ENCODE measurements around the gene OR2AK2. TPM values are rescaled to one million over a fixed set of nuclear protein-coding genes. Genes with fewer than 3 reads are reported as not detected.

Gene OR2AK2
- total and polyA plus RNA-seq, 2 of the 8 experiments (the other 6 are each of a cell fraction or from before 2014, with no cell fraction given), result not detected

- Histone ChIP-seq H2BK15ac (ENCODE audit: low read length) (no peak overlapping the region), H3K23ac (ENCODE audit: insufficient read length) (no peak overlapping the region), H2BK20ac (ENCODE audit: low read length) (no peak overlapping the region), H3K4me3 (ENCODE audit: extremely low read depth in 1 of 4, insufficient read depth in 2 of 4, low read depth in 3 of 4, low read length in 4 of 4) (no peak overlapping the region), H2BK12ac (ENCODE audit: low read depth, low read length) (no peak overlapping the region), H3K79me2 (ENCODE audit: control insufficient read depth in 1 of 2, insufficient read depth in 2 of 2, low read length in 2 of 2) (no peaks in the 10 kb centered on the region), H4K8ac (ENCODE audit: extremely low read depth, insufficient read depth, low read length) (no peak overlapping the region), H3K79me1 (ENCODE audit: low read depth, low read length) (no peaks in the 10 kb centered on the region), H4K91ac (replicated peaks; ENCODE audit: insufficient read length, low read length) (no peak overlapping the region), H3K14ac (ENCODE audit: insufficient read length) (no peak overlapping the region), H3K9me3 (ENCODE audit: insufficient read depth in 2 of 2, low read depth in 1 of 2, low read length in 1 of 2) (peaks cover 36 to 46% of the 10 kb centered on the region in 2 experiments), H3K18ac (ENCODE audit: extremely low read depth, low read length) (no peak overlapping the region), H4K20me1 (replicated peaks in 1 of 2; ENCODE audit: control insufficient read depth in 1 of 2, insufficient read depth in 2 of 2, low read length in 2 of 2) (no peaks in the 10 kb centered on the region), H3K4me2 (ENCODE audit: insufficient read depth in 1 of 2, low read depth in 2 of 2, low read length in 2 of 2) (no peak overlapping the region), H2AFZ (ENCODE audit: low read length) (no peak overlapping the region), H3K56ac (replicated peaks; ENCODE audit: insufficient read length, low read depth, low read length) (no peak overlapping the region), H2BK5ac (ENCODE audit: low read depth, low read length) (no peak overlapping the region), H2BK120ac (replicated peaks; ENCODE audit: low read depth, low read length) (no peak overlapping the region), H3K23me2 (ENCODE audit: low read depth, low read length) (no peaks in the 10 kb centered on the region), H4K5ac (ENCODE audit: insufficient read length, low read depth, low read length) (no peak overlapping the region), H3K4me1 (replicated peaks in 1 of 4; ENCODE audit: control insufficient read depth in 3 of 4, insufficient read depth in 4 of 4, low read length in 3 of 4) (no peaks in the 10 kb centered on the region), H3K4ac (replicated peaks; ENCODE audit: insufficient read length, low read depth, low read length) (no peak overlapping the region), H2AK5ac (ENCODE audit: low read depth, low read length) (no peak overlapping the region), H3K27me3 (replicated peaks in 1 of 4; ENCODE audit: control insufficient read depth in 3 of 4, extremely low read depth in 1 of 4, insufficient read depth in 3 of 4, low read length in 3 of 4) (no peaks in the 10 kb centered on the region), H3K27ac (ENCODE audit: low read depth, low read length) (no peak overlapping the region), H3K9ac (replicated peaks in 1 of 4; ENCODE audit: extremely low read depth in 1 of 4, low read depth in 3 of 4, low read length in 3 of 4) (no peak overlapping the region), H3K36me3 (ENCODE audit: control insufficient read depth in 2 of 4, insufficient read depth in 4 of 4, low read length in 3 of 4) (no peaks in the 10 kb centered on the region)
- WGBS, 2 experiments (ENCODE audit: extremely low coverage in 1 of 2, insufficient coverage in 1 of 2, insufficient read length in 1 of 2, insufficient replicate concordance in 2 of 2, low coverage in 1 of 2, low lambda C conversion rate in 2 of 2, missing lambda C conversion rate in 1 of 2), result 81% methylated on average over 4 of the region's 4 CpGs; no CpG with 5 or more reads in 1 of the 2 experiments
- ChIA-PET CTCF (ENCODE audit: partially characterized antibody) (no interaction called here), POLR2A (ENCODE audit: partially characterized antibody) (no interaction called here)
- TF ChIP-seq YY1 (IDR thresholded peaks at IDR 0.05; ENCODE audit: low read depth, low read length) (no peak), HDAC2 (IDR thresholded peaks at IDR 0.05; ENCODE audit: borderline replicate concordance in 1 of 2, low read depth in 2 of 2, low read length in 2 of 2) (no peak), TBP (IDR thresholded peaks at IDR 0.05; ENCODE audit: low read depth, low read length) (no peak)
- TF ChIP-seq, protein P1, sequence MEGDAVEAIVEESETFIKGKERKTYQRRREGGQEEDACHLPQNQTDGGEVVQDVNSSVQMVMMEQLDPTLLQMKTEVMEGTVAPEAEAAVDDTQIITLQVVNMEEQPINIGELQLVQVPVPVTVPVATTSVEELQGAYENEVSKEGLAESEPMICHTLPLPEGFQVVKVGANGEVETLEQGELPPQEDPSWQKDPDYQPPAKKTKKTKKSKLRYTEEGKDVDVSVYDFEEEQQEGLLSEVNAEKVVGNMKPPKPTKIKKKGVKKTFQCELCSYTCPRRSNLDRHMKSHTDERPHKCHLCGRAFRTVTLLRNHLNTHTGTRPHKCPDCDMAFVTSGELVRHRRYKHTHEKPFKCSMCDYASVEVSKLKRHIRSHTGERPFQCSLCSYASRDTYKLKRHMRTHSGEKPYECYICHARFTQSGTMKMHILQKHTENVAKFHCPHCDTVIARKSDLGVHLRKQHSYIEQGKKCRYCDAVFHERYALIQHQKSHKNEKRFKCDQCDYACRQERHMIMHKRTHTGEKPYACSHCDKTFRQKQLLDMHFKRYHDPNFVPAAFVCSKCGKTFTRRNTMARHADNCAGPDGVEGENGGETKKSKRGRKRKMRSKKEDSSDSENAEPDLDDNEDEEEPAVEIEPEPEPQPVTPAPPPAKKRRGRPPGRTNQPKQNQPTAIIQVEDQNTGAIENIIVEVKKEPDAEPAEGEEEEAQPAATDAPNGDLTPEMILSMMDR (IDR thresholded peaks at IDR 0.05; ENCODE audit: control extremely low read depth in 1 of 3, insufficient read depth in 1 of 3, low read depth in 1 of 3, low read length in 3 of 3), result no peak
- DNase-seq (ENCODE audit: low read depth in 1 of 2, low spot score in 2 of 2), result no peak
- no peak for FAIRE-seq
These were observed 2.0 kb upstream of the OR2AK2 start for GRCh38 chr1:247962911-247963588.
